ENCODE results near the gene MGAT3.

MGAT3 gene

GRCh38 chr22:39450258-39450955, 6.4 kb upstream of the MGAT3 start:
- no peak for DNase-seq (ENCODE audit: low spot score)

- no peak for DNase-seq (ENCODE audit: low spot score)
These were observed 4.1 kb upstream of the MGAT3 start for GRCh38 chr22:39452740-39453040.

- DNase-seq (ENCODE audit: low spot score): no peak
These were observed 2.9 kb upstream of the MGAT3 start for GRCh38 chr22:39453765-39454378.

GRCh38 chr22:39454385-39454871, 2.4 kb upstream of the MGAT3 start:
- peak; percentile 12 for DNase-seq (ENCODE audit: low spot score)

- DNase-seq (ENCODE audit: low spot score): no peak
These were observed 365 bp downstream of the MGAT3 start for GRCh38 chr22:39457198-39457555.

- no peak for DNase-seq (ENCODE audit: low spot score)
These were observed 988 bp downstream of the MGAT3 start for GRCh38 chr22:39457556-39458443.

- DNase-seq (ENCODE audit: low spot score): no peak
These were observed 1.8 kb downstream of the MGAT3 start for GRCh38 chr22:39458444-39459083.

GRCh38 chr22:39459681-39460080, 2.9 kb downstream of the MGAT3 start:
- DNase-seq (ENCODE audit: low spot score): no peak

GRCh38 chr22:39462443-39463221, 5.8 kb downstream of the MGAT3 start:
- DNase-seq (ENCODE audit: low spot score): no peak

GRCh38 chr22:39463277-39463676, 6.5 kb downstream of the MGAT3 start:
- DNase-seq (ENCODE audit: low spot score): no peak

- no peak for DNase-seq (ENCODE audit: low spot score)
These were observed 7.1 kb downstream of the MGAT3 start for GRCh38 chr22:39463931-39464390.

- no peak for DNase-seq (ENCODE audit: low spot score)
These were observed 9.6 kb downstream of the MGAT3 start for GRCh38 chr22:39466228-39467006.

- no peak for DNase-seq (ENCODE audit: low spot score)
These were observed 10.6 kb downstream of the MGAT3 start for GRCh38 chr22:39467390-39467895.

- DNase-seq (ENCODE audit: low spot score): no peak
These were observed 11.9 kb downstream of the MGAT3 start for GRCh38 chr22:39468487-39469325.

- no peak for DNase-seq (ENCODE audit: low spot score)
These were observed 12.5 kb downstream of the MGAT3 start for GRCh38 chr22:39469326-39469680.

GRCh38 chr22:39469681-39470450, 13.1 kb downstream of the MGAT3 start:
- DNase-seq (ENCODE audit: low spot score): no peak

GRCh38 chr22:39470451-39471291, 13.9 kb downstream of the MGAT3 start:
- no peak for DNase-seq (ENCODE audit: low spot score)
